SK-N-SH (cell line): ENCODE results near the gene FRMD7.

Experiments
- CHD2 ChIP-seq: fragments of 150-350 bp; IDR thresholded peaks from 2 replicates; pipeline ENCODE4 v1.6.1; 2018; ENCODE audit warnings: low read length; ENCODE audit not compliant: partially characterized antibody
- EP300 ChIP-seq, 2 experiments: IDR thresholded peaks; 2 replicates each; pipeline versions ENCODE4 v1.4.0 to v1.6.1; 2012; ENCODE audit warnings: borderline replicate concordance in 1 of 2, low read depth in 1 of 2, low read length in 1 of 2
- NRF1 ChIP-seq: IDR thresholded peaks from 2 replicates; pipeline ENCODE4 v1.6.1; 2012; ENCODE audit warnings: low read depth, mild to moderate bottlenecking, low read length
- REST ChIP-seq: IDR thresholded peaks from 2 replicates; pipeline ENCODE4 v1.6.1; 2012; ENCODE audit warnings: mild to moderate bottlenecking, low read depth, low read length, moderate library complexity
- RFX5 ChIP-seq: IDR thresholded peaks from 2 replicates; pipeline ENCODE4 v1.6.1; 2012; ENCODE audit warnings: mild to moderate bottlenecking, improper control_type of control experiment, low read length
- TF ChIP-seq, protein P1 (sequence below): fragments of 200-600 bp; sonication (generic); IDR thresholded peaks from 2 replicates; pipeline ENCODE4 v1.6.1; 2017; ENCODE audit warnings: antibody characterized with exemption, mild to moderate bottlenecking, moderate library complexity

DNA sequence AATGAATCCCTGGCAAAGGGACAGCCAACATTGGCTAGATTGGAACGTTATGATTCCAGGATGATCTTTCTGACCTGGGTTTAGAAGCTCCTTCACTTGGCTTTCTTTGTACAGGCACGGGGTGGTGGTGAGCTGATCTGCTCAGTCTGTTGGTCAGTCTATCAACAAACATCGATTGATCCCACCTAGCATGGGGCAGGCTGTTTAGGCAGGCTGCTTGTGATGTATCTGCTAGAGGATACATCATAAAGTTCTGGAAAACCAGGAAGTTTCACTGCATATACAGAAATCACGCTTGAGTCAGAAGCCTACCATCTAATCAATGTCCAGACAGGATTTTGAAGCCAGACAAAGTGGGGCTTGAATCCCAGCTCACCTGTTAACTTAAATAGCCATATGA, 6.9 kb downstream of the FRMD7 start:
- TF ChIP-seq EP300 (IDR thresholded peaks at IDR 0.05; ENCODE audit: borderline replicate concordance in 1 of 2, low read depth in 1 of 2, low read length in 1 of 2) = no peak
- TF ChIP-seq, protein P1, sequence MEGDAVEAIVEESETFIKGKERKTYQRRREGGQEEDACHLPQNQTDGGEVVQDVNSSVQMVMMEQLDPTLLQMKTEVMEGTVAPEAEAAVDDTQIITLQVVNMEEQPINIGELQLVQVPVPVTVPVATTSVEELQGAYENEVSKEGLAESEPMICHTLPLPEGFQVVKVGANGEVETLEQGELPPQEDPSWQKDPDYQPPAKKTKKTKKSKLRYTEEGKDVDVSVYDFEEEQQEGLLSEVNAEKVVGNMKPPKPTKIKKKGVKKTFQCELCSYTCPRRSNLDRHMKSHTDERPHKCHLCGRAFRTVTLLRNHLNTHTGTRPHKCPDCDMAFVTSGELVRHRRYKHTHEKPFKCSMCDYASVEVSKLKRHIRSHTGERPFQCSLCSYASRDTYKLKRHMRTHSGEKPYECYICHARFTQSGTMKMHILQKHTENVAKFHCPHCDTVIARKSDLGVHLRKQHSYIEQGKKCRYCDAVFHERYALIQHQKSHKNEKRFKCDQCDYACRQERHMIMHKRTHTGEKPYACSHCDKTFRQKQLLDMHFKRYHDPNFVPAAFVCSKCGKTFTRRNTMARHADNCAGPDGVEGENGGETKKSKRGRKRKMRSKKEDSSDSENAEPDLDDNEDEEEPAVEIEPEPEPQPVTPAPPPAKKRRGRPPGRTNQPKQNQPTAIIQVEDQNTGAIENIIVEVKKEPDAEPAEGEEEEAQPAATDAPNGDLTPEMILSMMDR = no peak
- no peak for TF ChIP-seq CHD2
- no peak for TF ChIP-seq RFX5
- no peak for TF ChIP-seq REST
- TF ChIP-seq NRF1 = no peak
